Endothelial cell of hepatic sinusoid (primary cell): ENCODE measurements around the gene CEBPB.
"Not testable (repeated sequence)": the region's sequence is repeated elsewhere in the genome, so short reads cannot be mapped to it uniquely, and the experiment has no call there.

Experiments used
- in situ Hi-C: cut with HindIII; loops from 2 replicates; pipeline ENCODE4 v1.10.0; 2017; ENCODE audit warnings: low sequenced_read_pairs

The CEBPB gene

GRCh38 chr20:50190251-50191064, at the start of gene CEBPB:
Gene CEBPB (plus strand): TSS chr20:50190830. CDS start chr20:50191034, 204 bp downstream.
- in situ Hi-C loops, result no loop called here

GRCh38 chr20:50141018-50141675, 49.5 kb upstream of the CEBPB start:
- in situ Hi-C loops, result no loop called here

DNA sequence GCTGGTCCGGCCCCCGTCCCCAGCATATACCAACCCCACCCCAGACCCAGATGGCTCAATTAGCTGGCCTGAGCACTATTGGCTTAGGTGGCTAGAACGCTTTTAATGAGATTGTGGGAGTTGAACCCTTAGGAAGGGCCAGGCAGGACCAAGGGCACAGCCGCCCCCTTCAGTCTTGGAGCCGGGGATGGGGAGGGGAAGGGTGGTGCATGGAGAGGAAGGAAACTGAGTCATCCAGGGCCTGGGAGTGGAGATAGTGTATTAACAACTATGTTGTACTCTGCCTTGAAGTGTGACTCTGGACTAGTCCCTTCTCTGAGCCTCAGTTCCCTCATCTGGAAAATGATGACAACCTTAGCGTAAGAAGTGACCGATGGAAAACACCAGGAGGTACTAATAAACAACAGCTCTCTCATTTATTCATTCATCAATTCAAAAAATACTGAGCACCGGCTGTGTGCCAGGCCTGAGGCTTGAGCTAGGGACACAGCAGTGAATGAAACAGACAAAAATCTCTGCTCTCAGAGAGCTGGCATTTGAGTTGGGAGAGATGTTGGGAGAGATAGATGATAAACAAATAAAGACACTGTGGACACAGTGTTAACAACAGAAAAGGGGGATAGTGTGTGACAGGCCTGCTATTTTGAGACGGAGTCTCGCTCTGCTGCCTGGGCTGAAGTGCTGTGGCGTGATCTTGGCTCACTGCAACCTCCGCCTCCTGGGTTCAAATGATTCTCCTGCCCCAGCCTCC, 48.6 kb upstream of the CEBPB start:
- in situ Hi-C loops, result no loop called here

- in situ Hi-C loops, result no loop called here
Measured at GRCh38 chr20:50142812-50143211, 47.8 kb upstream of the CEBPB start.

- in situ Hi-C loops, result no loop called here
Measured at GRCh38 chr20:50144362-50144761, 46.3 kb upstream of the CEBPB start.

DNA sequence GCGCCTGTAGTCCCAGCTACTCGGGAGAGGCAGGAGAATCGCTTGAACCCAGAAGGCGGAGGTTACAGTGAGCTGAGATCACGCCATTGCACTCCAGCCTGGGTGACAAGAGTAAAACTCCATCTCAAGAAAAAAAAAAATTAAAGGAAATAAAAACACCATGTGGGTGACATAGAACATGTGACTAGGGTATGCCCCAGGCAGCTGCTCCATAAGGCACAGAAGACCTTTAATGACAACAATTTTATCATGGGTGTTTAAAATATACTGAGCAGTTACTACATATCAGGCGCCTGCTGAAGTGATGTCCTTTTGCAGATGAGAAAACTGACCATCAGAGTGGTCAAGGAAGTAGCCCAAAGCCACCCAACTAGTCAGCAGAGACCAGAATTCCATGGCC, 45.1 kb upstream of the CEBPB start:
- in situ Hi-C loops, result no loop called here

- in situ Hi-C loops, result no loop called here
Measured at GRCh38 chr20:50146214-50146613, 44.4 kb upstream of the CEBPB start.

GRCh38 chr20:50146732-50147662, 43.6 kb upstream of the CEBPB start:
- in situ Hi-C loops, result no loop called here

- in situ Hi-C loops, result loop anchor here (5.0 to 10.0 kb wide), 2 partner anchors 57 to 135 kb away; no protein-coding TSS in a partner anchor
Measured at GRCh38 chr20:50149481-50150254, 41.0 kb upstream of the CEBPB start.

GRCh38 chr20:50151034-50151743, 39.4 kb upstream of the CEBPB start:
- in situ Hi-C loops, result loop anchor here (5.0 to 10.0 kb wide), 2 partner anchors 59 to 136 kb away; no protein-coding TSS in a partner anchor

DNA sequence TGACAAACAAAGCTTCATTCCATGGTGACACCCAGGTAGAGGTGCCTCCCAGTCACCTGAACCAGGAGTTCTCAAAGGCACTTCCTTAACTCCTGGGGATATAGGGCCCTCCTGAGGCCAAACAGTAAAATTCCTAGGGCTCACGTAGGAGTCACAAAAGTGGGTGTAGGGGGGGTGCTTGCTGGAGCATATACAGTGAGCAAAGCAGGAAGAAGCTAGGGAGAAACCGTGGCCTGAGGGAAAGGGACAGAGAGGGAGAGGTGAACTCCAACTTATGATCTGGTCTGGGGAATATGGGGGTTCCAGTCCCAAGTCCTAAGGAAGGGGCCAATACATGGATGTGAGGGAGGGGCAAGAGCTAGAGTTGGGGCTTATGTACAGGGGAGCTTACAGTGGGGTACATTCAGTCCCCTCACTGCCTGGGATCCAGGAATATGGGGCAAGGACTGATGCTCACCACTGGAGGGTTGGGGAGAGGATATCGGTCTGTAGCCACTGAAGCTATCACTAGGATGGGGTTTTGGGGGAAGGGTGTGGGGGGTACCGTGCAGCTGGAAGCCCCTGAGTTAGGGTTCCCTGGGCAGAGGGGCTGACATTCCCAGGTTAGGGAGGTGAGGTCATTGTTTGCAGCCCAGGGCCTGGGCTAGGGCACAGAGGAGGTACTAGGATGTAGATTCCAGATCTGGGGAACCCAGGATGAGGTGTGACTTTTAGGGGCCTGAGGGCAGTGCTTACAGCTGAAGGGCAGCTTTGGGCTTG, 38.1 kb upstream of the CEBPB start:
- in situ Hi-C loops, result loop anchor here (5.0 to 10.0 kb wide), 2 partner anchors 60 to 138 kb away; no protein-coding TSS in a partner anchor

DNA sequence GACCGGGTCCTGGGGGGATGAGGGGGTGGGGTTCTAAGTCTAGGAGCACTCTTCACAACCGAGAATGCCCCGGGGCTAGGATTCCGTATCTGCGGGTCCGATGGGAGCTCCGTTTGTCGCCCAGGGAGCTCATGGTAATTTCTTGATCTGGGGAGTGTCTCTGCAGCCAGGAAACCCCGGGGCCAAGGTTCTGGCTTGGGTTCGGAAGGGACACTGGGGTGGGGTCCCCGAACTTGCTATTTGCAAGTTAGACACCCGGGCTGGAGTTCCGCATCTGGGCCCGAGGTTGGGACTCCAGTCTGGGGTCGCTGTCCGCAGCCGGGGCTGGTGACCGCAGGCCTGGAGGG, 37.5 kb upstream of the CEBPB start:
- in situ Hi-C loops, result loop anchor here (5.0 to 10.0 kb wide), 2 partner anchors 61 to 138 kb away; no protein-coding TSS in a partner anchor

GRCh38 chr20:50153500-50154377, 36.9 kb upstream of the CEBPB start, which contains the start of gene PEDS1:
Gene PEDS1 (minus strand): TSS chr20:50153723. CDS start chr20:50153637, 86 bp downstream.
- in situ Hi-C loops, result loop anchor here (5.0 to 10.0 kb wide), 2 partner anchors 61 to 139 kb away; no protein-coding TSS in a partner anchor

DNA sequence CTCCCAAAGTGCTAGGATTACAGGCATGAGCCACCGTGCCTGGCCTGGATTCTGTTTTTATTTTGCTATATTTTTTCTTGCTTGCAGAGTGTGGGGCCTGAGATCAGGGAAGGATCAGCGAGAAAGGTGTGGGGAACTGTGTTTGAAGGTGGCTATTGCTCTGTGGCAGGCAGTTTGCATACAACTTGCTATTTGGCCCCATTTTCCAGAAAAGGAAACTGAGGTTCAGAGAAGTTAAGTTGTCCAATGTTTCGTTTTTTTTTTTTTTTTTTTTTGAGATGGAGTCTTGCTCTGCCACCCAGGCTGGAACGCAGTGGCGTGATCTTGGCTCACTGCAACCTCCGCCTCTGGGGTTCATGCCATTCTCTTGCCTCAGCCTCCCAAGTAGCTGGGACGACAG, 29.1 kb upstream of the CEBPB start:
- in situ Hi-C loops, result not testable (repeated sequence)

- in situ Hi-C loops, result no loop called here
Measured at GRCh38 chr20:50163570-50164317, 26.9 kb upstream of the CEBPB start.
